Measurements from ENCODE around the gene CFAP221. TPM values are rescaled to one million over a fixed set of nuclear protein-coding genes. Genes with fewer than 3 reads are reported as not detected.

The CFAP221 gene
- total RNA-seq, 1 experiment from 2014 or later: not detected

DNA sequence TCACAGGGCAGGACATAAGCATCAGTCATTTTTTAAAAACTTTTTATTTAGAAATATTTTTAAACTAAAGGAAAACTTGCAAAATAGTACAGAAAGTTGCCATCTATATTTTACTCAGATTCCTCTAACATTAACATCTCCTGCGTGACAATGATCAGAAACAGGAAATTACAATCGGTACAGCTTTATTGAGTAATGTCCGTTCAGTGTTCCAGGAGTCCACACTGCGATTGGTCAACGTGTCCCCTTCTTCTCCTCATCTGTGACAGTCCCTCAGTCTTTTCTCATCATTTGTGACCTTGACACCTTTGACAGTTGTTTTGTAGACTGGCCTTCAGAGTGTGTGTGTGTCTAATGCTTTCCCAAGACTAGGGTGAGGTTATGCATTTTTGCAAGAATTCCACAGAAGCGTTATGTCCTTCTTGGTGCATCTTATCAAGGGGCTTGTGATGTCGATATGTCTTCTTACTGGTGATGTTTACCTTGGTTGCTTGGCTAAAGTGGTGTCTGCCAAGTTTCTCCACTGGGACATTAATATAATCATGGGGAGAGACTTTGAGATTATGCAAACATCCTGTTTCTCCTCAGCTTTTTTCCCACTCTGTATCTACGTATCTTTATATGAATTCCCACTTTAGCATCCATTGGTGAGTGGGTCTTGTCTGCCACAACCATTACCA is 113.4 kb downstream of the CFAP221 start:
- in situ Hi-C loops (cut with HindIII; ENCODE audit: low pct_unique_long_range_greater_than_20kb, low sequenced_read_pairs): no loop called here
- no peak for DNase-seq (ENCODE audit: low read depth, low spot score)

DNA sequence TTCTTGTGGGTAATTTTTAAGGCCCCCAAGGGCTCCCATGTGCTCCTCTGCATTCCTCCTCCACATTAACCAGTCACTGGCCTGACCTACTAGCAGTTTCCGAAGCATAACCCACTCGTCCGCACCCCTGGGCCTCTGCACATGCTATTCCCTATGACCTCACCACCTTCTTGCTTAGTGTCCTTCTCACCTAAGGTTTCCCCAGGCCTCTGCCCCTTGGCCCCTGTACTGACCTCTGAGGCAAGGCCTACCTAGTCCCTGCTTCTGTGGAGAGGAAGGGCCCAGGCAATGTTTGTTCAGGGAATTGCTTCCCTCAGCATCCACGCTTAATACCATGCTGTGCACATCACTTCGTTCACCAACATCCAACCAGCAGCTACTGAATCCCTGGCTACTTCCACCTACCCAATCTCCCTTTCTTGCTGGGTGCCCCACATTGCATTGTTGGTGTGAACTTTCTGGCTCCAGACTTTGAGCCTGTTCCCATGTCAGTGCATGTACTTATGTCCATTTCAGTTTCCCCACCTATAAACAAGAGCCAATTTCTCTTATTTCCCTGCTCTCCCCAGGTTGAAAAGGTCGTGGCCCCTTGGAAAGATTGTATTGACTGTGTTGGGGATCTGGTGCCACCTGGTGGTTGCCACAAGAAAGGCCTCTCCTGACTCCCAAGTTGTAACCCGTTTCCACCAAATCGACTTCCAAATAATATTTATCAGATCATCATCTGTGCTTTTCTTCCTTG is 115.5 kb downstream of the CFAP221 start:
- peak; percentile 57 for DNase-seq (ENCODE audit: low read depth, low spot score)
- in situ Hi-C loops (cut with HindIII; ENCODE audit: low pct_unique_long_range_greater_than_20kb, low sequenced_read_pairs): no loop called here

DNA sequence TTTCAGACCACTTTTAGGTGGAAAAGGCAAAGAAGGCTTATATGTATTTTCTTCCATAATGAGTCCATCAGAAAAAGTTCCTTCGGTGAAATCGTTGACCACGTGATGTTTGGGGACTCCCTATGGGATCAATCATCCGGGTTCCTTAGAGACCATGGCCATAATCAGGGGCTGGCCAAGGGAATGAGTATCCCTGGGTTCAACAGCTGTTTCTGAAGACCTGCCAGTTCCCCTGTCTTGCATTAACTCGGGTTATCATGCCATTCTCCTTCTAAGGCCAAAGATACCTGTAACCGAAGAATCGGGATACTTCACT is 116.1 kb downstream of the CFAP221 start:
- DNase-seq (ENCODE audit: low read depth, low spot score): no peak
- in situ Hi-C loops (cut with HindIII; ENCODE audit: low pct_unique_long_range_greater_than_20kb, low sequenced_read_pairs): no loop called here

DNA sequence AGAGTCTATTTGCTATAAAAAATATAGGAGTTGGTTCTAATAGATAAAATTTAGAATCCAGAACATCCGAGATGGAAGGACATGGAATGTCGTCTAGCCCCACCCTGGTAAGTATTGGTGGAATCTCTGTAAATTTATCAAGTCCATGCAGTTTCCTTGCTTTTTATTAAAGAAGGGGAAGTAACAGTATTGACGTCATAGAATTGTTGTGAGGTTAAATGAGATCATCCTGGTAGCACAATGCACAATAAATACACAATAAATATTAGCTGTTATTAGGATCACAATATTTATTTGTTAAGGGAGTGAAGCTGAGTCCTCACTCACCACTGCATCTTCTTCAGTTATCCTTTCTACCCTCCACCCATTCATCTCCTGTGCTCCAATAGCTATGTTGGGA is 118.0 kb downstream of the CFAP221 start:
- in situ Hi-C loops (cut with HindIII; ENCODE audit: low pct_unique_long_range_greater_than_20kb, low sequenced_read_pairs): no loop called here

DNA sequence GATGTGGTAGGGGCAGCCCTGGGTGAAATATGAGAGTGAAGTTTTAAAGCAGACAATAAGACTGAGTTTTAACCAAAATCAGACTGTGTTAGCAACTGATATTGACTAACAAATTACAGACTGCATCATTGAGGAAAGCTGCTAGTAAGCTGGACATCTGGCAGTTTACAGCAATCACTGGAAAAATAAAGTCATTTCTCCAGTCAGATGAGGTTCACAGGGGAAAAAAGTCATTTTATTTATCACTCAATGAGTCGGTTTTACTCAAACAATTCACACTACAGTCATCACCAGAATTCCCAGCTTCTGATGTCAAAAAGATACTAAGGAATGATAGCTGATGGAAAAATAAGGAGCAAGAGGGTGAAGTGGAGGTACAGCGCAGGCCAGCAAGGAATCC is 124.3 kb downstream of the CFAP221 start:
- DNase-seq (ENCODE audit: low read depth, low spot score): no peak
- in situ Hi-C loops (cut with HindIII; ENCODE audit: low pct_unique_long_range_greater_than_20kb, low sequenced_read_pairs): no loop called here

More for the DNA sequence above, 118.0 kb downstream of the CFAP221 start:
- no peak for DNase-seq (ENCODE audit: low read depth, low spot score)

DNA sequence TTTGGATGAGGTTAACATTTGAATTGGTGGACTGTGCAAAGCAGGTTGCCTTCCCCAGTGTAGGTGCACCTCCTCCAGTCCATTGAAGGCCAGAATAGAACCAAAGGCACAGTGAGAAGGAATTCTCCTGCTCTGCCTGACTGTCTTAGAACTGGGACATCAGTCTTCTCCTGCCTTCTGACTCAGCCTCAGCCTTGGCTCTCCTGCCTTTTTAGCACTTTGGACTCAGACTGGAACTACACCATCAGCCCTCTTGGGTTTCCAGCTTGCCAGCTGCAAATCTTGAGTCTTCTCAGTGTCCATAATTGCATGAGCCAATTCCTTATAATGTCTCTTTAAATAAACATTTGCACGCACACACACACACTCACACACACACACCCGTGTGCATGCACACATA is 126.8 kb downstream of the CFAP221 start:
- in situ Hi-C loops (cut with HindIII; ENCODE audit: low pct_unique_long_range_greater_than_20kb, low sequenced_read_pairs): no loop called here
- no peak for DNase-seq (ENCODE audit: low read depth, low spot score)

DNA sequence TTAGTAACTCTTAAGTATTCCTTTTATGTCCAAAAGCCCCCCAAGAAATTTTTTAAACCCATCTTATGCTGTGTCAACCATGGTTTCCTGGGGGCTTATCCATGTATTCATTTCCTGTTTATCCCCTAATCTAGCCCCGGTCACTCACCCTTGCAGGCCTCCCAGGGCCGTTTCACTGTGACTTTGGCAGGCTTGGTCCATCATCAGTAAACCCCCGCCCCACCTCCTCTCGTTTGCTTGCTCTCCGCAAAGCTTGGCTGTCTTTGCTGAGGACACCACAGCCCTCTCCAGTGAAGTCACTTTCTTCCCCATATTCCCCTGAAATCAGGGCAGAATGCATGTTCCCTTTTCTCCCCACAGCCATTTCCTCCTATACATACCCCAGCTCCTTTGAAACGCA is 127.5 kb downstream of the CFAP221 start:
- in situ Hi-C loops (cut with HindIII; ENCODE audit: low pct_unique_long_range_greater_than_20kb, low sequenced_read_pairs): no loop called here
- no peak for DNase-seq (ENCODE audit: low read depth, low spot score)

DNA sequence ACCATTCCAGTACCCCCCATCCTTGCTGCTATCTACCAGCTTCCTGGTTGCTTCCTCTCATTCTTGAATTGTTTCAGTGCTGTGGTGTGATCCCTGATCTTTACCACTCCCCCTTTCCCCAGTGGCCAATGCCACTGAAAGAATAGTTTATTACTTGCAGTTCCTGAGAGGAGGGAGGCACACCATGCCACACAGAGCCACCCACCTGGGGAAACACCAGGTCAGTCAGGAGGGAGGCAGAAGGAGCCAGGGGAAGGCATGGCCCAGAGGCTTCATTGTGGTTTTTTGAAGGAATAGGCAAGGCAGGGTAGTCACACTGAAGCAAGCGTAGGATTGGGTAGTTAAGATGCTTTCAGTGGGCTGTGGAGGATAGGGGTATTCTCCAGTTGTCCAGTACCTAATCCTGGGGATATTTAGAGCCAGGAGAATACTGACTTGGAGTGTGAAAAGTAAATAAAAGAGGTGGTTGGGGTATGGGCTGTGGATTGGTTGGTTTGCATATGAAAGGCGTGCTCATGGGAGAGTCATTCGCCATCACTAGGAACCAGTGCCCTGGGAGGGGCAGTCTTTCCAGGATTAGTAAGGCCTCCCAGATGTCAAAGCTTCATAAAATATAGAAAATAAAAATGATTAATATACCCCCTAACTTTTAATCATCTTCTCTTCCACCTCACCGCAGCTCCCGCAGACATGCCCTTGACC is 128.1 kb downstream of the CFAP221 start:
- no peak for DNase-seq (ENCODE audit: low read depth, low spot score)
- in situ Hi-C loops (cut with HindIII; ENCODE audit: low pct_unique_long_range_greater_than_20kb, low sequenced_read_pairs): no loop called here

DNA sequence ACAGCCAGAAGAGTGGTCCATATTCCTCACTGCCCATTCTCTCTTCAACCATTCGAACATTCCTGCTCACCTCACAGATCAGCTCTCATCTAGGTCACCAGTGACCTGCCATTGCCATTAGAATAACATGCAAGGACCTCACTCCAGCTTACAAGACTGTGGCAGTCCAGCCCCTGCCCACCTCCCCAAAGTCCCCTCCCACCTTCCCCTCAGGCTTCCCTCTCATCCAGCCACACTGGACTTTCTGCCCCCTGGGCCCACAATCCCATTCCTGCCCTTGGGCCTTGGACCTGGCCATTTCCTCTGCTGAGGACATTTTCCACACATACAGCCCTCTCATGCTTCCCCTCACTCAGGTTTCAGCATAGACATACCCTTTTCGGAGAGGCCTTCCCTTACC is 129.5 kb downstream of the CFAP221 start:
- in situ Hi-C loops (cut with HindIII; ENCODE audit: low pct_unique_long_range_greater_than_20kb, low sequenced_read_pairs): no loop called here

DNA sequence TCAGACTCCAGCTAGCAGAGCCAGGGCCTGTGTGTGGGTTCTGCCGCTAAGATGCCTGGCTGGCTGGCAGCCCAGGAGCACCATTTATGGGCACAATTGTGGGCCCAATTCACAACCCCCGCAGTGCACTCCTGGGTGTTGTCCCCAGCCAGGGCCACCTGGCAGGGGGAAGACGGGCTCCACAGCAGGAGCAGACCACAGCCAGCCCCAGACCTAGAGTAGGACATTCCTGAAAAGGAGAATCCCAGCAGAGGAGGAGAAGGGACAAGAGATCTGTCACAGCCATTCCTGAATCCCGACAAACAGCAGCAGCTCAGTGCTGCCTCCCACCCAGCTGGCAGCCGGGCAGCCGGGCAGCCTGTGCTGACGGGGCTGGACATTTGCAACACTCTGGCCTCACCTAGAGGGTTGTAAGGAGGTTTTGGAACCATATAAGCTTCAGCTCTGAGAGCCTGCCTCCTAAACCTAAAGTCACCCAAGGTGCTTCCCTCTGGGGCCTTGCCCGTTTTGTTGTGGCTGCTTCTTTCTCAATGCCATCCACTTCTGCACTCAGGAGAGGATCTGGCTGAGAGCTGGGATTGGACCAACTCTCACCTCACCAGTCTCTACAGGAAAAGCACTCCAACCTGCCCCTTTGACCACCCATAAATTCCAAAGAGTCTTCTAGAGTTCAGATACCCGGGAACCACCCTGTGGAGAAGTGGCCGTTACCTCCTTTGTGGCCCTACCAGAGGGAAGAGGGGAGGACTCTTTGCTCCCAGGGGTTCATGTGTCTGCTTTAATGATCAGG is 130.7 kb downstream of the CFAP221 start:
- peak; percentile 20 for DNase-seq (ENCODE audit: low read depth, low spot score)
- in situ Hi-C loops (cut with HindIII; ENCODE audit: low pct_unique_long_range_greater_than_20kb, low sequenced_read_pairs): no loop called here

More for the DNA sequence above, 129.5 kb downstream of the CFAP221 start:
- no peak for DNase-seq (ENCODE audit: low read depth, low spot score)

DNA sequence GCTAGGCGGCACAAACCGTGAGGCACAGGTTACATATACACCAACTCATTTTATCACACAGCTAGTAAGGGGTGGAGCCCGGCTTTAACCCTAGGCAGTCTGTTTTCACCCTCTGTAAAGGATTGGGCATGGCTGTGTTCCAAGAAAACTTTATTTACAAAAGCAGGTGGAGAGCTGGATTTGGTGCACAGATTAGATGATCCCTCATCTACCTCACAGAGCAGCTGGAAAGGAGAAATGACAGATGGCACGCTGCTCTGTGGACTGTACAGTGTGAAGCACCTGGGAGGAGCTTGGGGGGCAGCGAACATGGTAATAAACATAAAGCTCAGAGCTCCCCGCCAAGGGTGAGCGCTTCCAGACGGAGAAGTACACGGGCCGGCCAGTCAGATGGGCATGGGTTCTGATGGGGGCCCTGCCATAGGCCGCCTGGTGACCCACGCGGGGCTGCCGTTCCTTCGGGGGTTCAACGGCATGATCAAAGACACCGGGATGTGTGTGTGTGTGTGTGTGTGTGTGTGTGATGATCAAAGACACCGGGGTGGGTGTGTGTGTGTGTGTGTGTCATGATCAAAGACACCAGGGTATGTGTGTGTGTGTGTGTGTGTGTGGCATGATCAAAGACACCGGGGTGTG is 133.9 kb downstream of the CFAP221 start:
- no peak for DNase-seq (ENCODE audit: low read depth, low spot score)

DNA sequence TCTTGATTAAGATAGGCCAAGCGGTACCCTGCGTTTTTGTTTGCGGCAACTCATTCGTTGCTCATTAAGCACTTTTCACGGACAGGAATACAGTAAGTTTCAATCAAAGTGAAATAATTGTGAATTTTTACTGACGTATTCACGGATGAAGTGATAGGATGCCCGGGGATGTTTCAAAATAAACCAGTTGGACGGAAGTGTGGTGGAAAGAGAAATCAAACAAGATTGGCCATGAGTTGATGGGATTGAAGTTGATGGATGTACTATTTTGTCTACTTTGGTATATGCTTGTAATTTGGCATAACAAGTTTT is 135.2 kb downstream of the CFAP221 start:
- DNase-seq (ENCODE audit: low read depth, low spot score): no peak
- in situ Hi-C loops (cut with HindIII; ENCODE audit: low pct_unique_long_range_greater_than_20kb, low sequenced_read_pairs): no loop called here

More for the DNA sequence above, 133.9 kb downstream of the CFAP221 start:
- in situ Hi-C loops (cut with HindIII; ENCODE audit: low pct_unique_long_range_greater_than_20kb, low sequenced_read_pairs): no loop called here

DNA sequence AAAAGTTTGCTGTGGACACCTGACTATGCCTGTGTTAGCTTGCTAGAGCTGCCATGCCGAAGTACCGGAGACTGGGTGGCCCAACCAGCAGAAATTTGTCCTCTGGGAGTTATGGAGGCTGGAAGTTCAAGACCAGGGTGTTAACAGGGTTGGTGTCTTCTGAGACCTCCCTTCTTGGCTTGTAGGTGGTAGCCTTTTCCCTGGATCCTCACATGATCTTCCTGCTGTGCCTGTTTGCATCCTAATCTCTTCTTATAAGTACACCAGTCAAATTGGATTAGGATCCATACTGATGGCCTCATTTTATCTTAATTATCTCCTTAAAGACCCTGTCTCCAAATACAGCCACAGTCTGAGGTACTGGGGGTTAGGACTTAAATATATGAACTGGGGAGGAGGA is 135.6 kb downstream of the CFAP221 start:
- in situ Hi-C loops (cut with HindIII; ENCODE audit: low pct_unique_long_range_greater_than_20kb, low sequenced_read_pairs): no loop called here
- no peak for DNase-seq (ENCODE audit: low read depth, low spot score)

DNA sequence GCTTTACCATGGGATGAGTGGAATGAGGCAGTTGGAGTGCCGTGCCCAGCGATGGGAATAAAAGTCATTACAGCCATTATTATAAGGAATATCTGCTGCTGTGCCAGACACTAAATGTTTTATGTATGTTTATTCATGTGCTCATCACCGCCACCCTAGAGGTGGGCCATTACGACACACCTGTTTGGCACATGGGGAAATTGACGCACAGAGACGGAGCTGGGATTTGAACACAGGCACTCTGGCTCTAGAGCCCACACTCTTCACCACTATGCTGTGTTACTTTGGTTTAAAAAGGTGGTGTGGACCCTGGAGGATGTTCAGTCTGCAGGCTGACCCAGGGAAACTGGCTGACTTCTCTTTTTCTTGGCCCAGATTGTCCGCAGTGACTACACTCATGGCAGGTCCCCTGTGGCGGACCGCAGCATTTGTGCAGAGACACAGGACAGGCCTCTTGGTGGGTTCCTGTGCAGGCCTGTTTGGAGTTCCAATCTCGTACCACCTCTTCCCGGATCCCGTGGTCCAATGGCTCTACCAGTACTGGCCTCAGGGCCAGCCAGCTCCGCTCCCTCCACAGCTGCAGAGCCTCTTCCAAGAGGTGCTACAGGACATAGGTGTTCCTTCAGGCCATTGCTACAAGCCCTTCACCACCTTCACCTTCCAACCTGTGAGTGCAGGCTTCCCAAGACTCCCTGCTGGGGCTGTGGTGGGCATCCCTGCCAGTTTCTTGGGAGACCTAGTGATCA is 136.4 kb downstream of the CFAP221 start:
- in situ Hi-C loops (cut with HindIII; ENCODE audit: low pct_unique_long_range_greater_than_20kb, low sequenced_read_pairs): no loop called here

DNA sequence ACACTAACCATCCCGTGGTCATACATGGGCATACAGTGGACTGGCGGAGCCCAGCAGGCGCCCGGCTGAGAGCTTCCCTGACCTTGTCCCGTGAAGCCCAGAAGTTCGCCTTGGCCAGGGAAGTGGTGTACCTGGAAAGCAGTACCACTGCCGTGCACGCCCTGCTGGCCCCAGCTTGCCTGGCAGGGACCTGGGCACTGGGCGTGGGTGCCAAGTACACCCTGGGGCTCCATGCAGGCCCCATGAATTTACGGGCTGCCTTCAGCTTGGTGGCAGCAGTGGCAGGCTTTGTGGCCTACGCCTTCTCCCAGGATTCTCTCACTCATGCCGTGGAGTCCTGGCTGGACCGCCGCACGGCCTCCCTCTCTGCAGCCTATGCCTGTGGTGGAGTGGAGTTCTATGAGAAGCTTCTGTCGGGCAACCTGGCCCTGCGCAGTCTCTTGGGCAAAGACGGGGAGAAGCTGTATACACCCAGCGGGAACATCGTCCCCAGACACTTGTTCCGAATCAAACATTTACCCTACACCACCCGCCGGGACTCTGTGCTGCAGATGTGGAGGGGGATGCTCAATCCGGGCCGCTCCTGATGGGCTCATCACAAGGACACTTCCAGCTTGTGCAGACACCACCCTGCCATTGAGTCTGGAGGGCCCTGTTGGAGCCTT is 137.1 kb downstream of the CFAP221 start:
- DNase-seq (ENCODE audit: low read depth, low spot score): no peak
- in situ Hi-C loops (cut with HindIII; ENCODE audit: low pct_unique_long_range_greater_than_20kb, low sequenced_read_pairs): no loop called here

More for the DNA sequence above, 136.4 kb downstream of the CFAP221 start:
- DNase-seq (ENCODE audit: low read depth, low spot score): no peak

DNA sequence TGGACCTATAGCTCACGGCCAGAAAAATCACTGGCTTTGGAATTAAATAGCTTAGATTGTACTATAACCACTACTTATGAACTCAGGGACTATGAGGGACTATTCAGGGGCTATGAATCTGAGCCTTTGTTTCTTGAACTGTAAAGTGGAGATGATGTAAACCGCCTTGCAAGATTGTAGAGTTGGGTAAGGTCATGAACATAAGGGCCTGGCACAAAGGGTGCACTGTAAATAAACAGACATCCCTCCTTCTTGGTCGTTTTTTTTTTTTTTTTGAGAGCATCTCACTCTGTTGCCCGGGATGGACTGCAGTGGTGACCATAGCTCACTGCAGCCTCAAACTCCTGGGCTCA is 137.6 kb downstream of the CFAP221 start:
- in situ Hi-C loops (cut with HindIII; ENCODE audit: low pct_unique_long_range_greater_than_20kb, low sequenced_read_pairs): no loop called here
- DNase-seq (ENCODE audit: low read depth, low spot score): peak; percentile 98

DNA sequence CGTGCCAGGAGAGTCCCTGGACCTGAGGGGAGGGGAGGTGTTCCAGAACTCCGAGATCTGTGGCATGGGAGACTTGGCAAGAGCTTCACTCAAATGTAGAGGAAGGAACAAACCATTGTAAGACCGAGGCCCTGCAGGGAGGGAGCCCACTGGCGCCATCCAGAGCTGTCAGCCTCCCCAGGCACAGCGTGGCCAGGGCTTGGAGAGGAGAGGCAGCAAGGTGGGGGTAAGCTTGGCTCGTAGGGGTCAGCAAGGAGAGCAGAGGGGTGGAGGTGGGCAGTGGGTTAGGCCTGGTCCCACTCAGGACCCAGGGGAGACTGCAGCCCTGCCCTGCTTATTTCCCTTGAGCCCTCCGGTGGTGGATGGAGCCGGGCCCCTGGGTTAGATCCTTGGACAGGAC is 138.3 kb downstream of the CFAP221 start:
- DNase-seq (ENCODE audit: low read depth, low spot score): no peak
- in situ Hi-C loops (cut with HindIII; ENCODE audit: low pct_unique_long_range_greater_than_20kb, low sequenced_read_pairs): no loop called here
